Thymus (tissue), 11 donors: ENCODE results near the gene GINS2. TPM values are rescaled to one million over a fixed set of nuclear protein-coding genes. Genes with fewer than 3 reads are reported as not detected.

Source experiments
- DNase-seq, 9 donors: peaks; one replicate each; pipeline ENCODE4 v3.0.0-alpha.2; 2013; ENCODE audit warnings: low spot score in 9 of 9, low read depth in 6 of 9, missing footprints in 1 of 9
- H3K27ac ChIP-seq, 2 donors: one replicate each; pipeline ENCODE4 v1.5.1; 2013; ENCODE audit warnings: control low read depth in 1 of 2, low read depth in 1 of 2, low read length in 1 of 2, mild to moderate bottlenecking in 1 of 2, moderate library complexity in 1 of 2
- H3K27me3 ChIP-seq, 2 donors: one replicate each; pipeline ENCODE4 v1.5.1; 2013; ENCODE audit warnings: low read length in 1 of 2; ENCODE audit not compliant: control insufficient read depth in 2 of 2, insufficient read depth in 1 of 2
- H3K36me3 ChIP-seq, 2 donors: one replicate each; pipeline ENCODE4 v1.5.1; 2013; ENCODE audit warnings: low read length in 1 of 2, mild to moderate bottlenecking in 1 of 2, moderate library complexity in 1 of 2; ENCODE audit not compliant: control insufficient read depth in 2 of 2, insufficient read depth in 2 of 2
- H3K4me1 ChIP-seq, 2 donors: one replicate each; pipeline ENCODE4 v1.5.1; 2013; ENCODE audit warnings: low read length in 2 of 2; ENCODE audit not compliant: control insufficient read depth in 2 of 2, insufficient read depth in 2 of 2
- H3K4me3 ChIP-seq, 2 donors: one replicate each; pipeline ENCODE4 v1.5.1; 2013; ENCODE audit warnings: low read length in 2 of 2, control low read depth in 1 of 2, mild to moderate bottlenecking in 1 of 2
- H3K9me3 ChIP-seq, 2 donors: one replicate each; pipeline ENCODE4 v1.5.1; 2013; ENCODE audit warnings: low read length in 1 of 2, mild to moderate bottlenecking in 1 of 2; ENCODE audit not compliant: control insufficient read depth in 2 of 2, insufficient read depth in 1 of 2
- WGBS: extraction: QIAGEN DNeasy Blood & Tissue Kit; methylation state at CpG from one replicate; pipeline ENCODE4 v1.1.7; 2013; 5-methylcytosine and 5-hydroxymethylcytosine counted together
- polyA plus RNA-seq: library from polyadenylated mRNA; stranded (reverse); fragments of 200-250 nt; gene quantifications from one replicate; pipeline ENCODE4 v1.2.3, GENCODE V29; 2013
- total RNA-seq: library from RNA; stranded (reverse); fragments of 120-200 nt; gene quantifications from one replicate; pipeline ENCODE4 v1.2.4, GENCODE V29; 2013
- donor health status: healthy.

GINS2 gene
- total and polyA plus RNA-seq, 2 donors = 1.4 to 23.2 TPM

GRCh38 chr16:85632709-85633437 lies 55.9 kb downstream of the GINS2 start:
- H3K4me1 ChIP-seq = peaks cover 2 to 20% of the 10 kb centered on the region in 2 donors
- H3K27ac ChIP-seq = no peak overlapping the region
- DNase-seq = no peak
- H3K36me3 ChIP-seq = peaks cover 89% of the 10 kb centered on the region in 2 donors
- no peaks in the 10 kb centered on the region for H3K27me3 ChIP-seq
- H3K9me3 ChIP-seq = peaks cover 5 to 27% of the 10 kb centered on the region in 2 donors
- 95% methylated on average over 35 of the region's 35 CpGs for WGBS
- no peak overlapping the region for H3K4me3 ChIP-seq

DNA sequence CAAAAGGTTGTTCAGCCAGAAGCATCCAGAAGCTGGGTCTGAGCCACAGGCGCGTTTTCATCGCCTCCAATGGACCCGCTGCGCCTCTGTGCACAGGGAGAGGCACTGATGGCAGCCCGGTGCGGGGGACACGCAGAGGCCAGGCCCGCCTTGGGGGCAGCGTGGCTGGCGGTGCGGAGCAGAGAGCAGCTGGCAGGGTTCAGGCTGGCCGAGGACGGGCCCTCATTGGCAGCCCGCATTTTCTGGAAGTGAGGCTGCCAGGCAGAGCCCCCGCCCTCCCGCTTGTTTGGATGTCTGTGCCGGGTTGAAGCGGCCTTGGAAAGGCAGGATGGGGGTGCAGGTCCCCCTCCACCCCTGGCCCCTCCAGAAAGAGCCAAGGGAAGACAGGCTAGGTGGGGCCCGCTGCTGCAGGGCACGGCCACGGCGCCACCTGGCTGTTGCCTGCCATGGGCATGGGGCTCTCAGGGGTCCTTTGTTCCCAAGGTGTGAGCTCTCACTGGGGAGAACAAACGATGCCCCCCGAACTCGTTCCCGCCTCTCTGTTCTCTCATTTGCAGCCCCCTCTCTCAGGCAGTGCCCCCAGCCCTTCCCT lies 56.9 kb downstream of the GINS2 start:
- H3K27ac ChIP-seq = no peak overlapping the region
- H3K27me3 ChIP-seq = no peaks in the 10 kb centered on the region
- no peak overlapping the region for H3K4me3 ChIP-seq
- H3K9me3 ChIP-seq = peaks cover 6 to 29% of the 10 kb centered on the region in 2 donors
- 97% methylated on average over 27 of the region's 27 CpGs for WGBS
- peaks cover 2 to 26% of the 10 kb centered on the region in 2 donors for H3K4me1 ChIP-seq
- DNase-seq = no peak
- H3K36me3 ChIP-seq = peaks cover 82 to 85% of the 10 kb centered on the region in 2 donors

DNA sequence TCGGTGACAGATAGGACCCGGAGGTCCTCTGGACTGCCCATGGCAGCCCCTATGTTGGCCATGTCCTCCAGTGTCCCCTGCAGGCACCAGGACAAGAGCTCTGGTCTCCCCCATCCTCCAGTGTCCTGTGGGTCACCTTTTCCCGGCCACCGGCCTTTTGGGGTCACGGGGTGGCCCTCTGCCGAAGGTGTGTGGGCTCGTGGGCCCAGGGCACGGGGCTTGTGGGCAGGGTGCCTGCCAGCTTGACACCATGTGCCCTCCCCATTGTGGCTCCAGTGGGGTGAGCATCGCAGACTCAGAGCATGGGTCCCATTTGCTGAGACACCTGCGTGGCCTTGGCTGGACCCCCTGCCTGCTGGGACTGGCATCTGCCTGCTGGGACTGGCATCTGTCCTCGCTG lies 57.5 kb downstream of the GINS2 start:
- H3K4me3 ChIP-seq = no peak overlapping the region
- no peak overlapping the region for H3K27ac ChIP-seq
- H3K27me3 ChIP-seq = no peaks in the 10 kb centered on the region
- H3K9me3 ChIP-seq = peaks cover 6 to 29% of the 10 kb centered on the region in 2 donors
- peaks cover 75 to 85% of the 10 kb centered on the region in 2 donors for H3K36me3 ChIP-seq
- DNase-seq = no peak
- 98% methylated on average over 11 of the region's 11 CpGs for WGBS
- peaks cover 2 to 32% of the 10 kb centered on the region in 2 donors for H3K4me1 ChIP-seq

GRCh38 chr16:85629853-85630252 lies 58.9 kb downstream of the GINS2 start:
- peaks cover 71 to 83% of the 10 kb centered on the region in 2 donors for H3K36me3 ChIP-seq
- 99% methylated on average over 5 of the region's 5 CpGs for WGBS

GRCh38 chr16:85629326-85629725 lies 59.4 kb downstream of the GINS2 start:
- no peak for DNase-seq
- peaks cover 71 to 83% of the 10 kb centered on the region in 2 donors for H3K36me3 ChIP-seq
- peaks cover 6 to 44% of the 10 kb centered on the region in 2 donors for H3K4me1 ChIP-seq
- no peak overlapping the region for H3K27ac ChIP-seq
- 97% methylated on average over 10 of the region's 10 CpGs for WGBS
- no peak overlapping the region for H3K4me3 ChIP-seq
- H3K27me3 ChIP-seq = no peaks in the 10 kb centered on the region
- H3K9me3 ChIP-seq = peaks cover 5 to 29% of the 10 kb centered on the region in 2 donors

More at GRCh38 chr16:85629853-85630252, 58.9 kb downstream of the GINS2 start:
- H3K9me3 ChIP-seq = peaks cover 5 to 29% of the 10 kb centered on the region in 2 donors
- no peak overlapping the region for H3K27ac ChIP-seq
- H3K4me3 ChIP-seq = no peak overlapping the region
- no peak for DNase-seq
- H3K4me1 ChIP-seq = peaks cover 5 to 44% of the 10 kb centered on the region in 2 donors
- H3K27me3 ChIP-seq = no peaks in the 10 kb centered on the region

- peaks cover 71 to 83% of the 10 kb centered on the region in 2 donors for H3K36me3 ChIP-seq
- H3K4me1 ChIP-seq = peaks cover 6 to 47% of the 10 kb centered on the region in 2 donors
- no peak overlapping the region for H3K27ac ChIP-seq
- peaks cover 5 to 29% of the 10 kb centered on the region in 2 donors for H3K9me3 ChIP-seq
- H3K27me3 ChIP-seq = no peaks in the 10 kb centered on the region
- no peak overlapping the region for H3K4me3 ChIP-seq
- 92% methylated on average over 14 of the region's 14 CpGs for WGBS
- DNase-seq = no peak
These were observed 60.1 kb downstream of the GINS2 start for GRCh38 chr16:85628645-85629044.

DNA sequence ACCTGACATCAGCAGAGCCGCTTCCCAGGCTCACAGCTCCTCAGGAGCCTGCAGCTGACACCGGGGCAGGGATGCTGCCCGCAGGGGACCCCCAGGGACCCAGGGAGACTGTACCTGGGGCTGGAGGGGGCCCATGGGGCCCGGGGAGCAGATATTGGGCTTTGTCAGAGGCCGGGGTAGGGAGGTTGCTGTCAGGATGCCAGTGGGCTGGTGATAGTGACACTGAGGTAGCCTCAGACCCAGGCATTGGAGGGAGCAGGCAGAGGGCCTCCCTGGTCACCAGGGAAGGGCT lies 60.5 kb downstream of the GINS2 start:
- Histone ChIP-seq H3K9me3 (peaks cover 5 to 29% of the 10 kb centered on the region in 2 donors), H3K27ac (no peak overlapping the region), H3K36me3 (peaks cover 69 to 83% of the 10 kb centered on the region in 2 donors), H3K4me3 (no peak overlapping the region), H3K27me3 (no peaks in the 10 kb centered on the region), H3K4me1 (peaks cover 8 to 51% of the 10 kb centered on the region in 2 donors)
- 97% methylated on average over 5 of the region's 5 CpGs for WGBS
- DNase-seq = no peak

DNA sequence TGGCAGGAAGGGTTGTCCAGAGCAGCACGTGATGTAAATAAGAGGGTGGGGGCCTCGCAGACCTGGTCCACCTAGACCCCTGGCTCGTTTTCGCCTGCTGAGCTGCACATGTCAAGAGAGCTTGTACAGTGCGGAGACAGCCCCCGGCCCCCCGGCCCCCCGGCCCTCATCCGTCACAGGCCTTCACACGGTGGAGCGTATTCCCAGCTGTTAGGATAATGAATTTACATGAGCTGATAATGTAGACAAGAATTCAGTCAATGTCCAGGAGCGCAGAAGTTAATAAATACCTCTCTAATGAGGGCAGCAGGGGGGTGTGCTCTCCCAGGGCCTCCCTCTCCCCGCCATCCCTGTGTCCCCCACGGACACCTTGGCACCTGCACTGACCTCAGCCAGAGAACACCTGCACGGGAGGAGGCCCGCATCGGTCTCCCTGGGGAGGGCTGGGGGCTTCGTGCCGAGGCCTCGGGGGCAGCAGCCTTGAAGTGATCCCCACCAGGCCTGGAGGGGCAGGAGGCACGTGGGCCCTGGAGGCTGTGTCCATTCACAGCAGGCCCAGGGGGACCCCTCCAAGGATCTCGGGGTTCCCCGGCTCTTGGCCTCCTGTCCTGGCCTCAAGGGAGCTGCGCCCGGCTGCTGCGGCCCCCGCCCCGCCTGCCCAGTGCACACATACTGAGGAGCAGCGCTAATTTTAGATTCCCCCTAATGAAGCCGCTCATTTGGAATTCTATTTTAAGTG lies 61.1 kb downstream of the GINS2 start:
- Histone ChIP-seq H3K36me3 (peaks cover 69 to 82% of the 10 kb centered on the region in 2 donors), H3K4me3 (no peak overlapping the region), H3K27me3 (no peaks in the 10 kb centered on the region), H3K4me1 (peaks cover 9 to 53% of the 10 kb centered on the region in 2 donors), H3K27ac (no peak overlapping the region), H3K9me3 (peaks cover 5 to 29% of the 10 kb centered on the region in 2 donors)
- DNase-seq = no peak
- 89% methylated on average over 30 of the region's 30 CpGs for WGBS

DNA sequence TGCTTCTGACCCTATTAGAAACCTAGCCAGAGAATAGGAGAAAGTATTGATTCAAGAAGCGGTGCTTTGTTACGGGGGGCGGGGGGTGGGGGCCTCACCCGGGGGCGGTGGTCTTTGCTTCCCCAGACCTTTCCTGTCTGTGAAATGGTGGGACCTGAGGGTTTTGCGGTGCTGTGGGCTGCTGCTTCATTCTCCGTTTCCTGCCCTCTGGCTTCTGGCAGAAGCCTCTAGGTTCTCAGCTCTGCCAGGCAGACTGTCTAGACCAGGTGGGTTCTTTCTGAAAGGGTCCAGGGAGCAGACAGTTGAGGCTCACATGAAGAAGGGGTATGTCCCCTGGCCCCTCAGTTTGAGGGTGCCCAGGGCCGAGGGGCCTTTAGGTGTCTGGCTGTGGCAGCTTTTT lies 61.7 kb downstream of the GINS2 start:
- Histone ChIP-seq H3K27ac (peak overlapping the region in 1 of 2 donors; percentile 50), H3K4me3 (no peak overlapping the region), H3K27me3 (no peaks in the 10 kb centered on the region), H3K4me1 (peaks cover 9 to 59% of the 10 kb centered on the region in 2 donors), H3K36me3 (peaks cover 71 to 87% of the 10 kb centered on the region in 2 donors), H3K9me3 (peaks cover 5 to 29% of the 10 kb centered on the region in 2 donors)
- WGBS = 18% methylated on average over 8 of the region's 8 CpGs
- peak in 2 of 9 donors; percentile 28 to 51 for DNase-seq
